CD4-positive, alpha-beta T cell treated with Interleukin-4 for 4 hours (primary cell): ENCODE measurements around the gene CD96.
"Not testable (repeated sequence)": the region's sequence is repeated elsewhere in the genome, so short reads cannot be mapped to it uniquely, and the experiment has no call there.

ENCODE experiments used
- DNase-seq: peaks from one replicate; pipeline ENCODE4 v3.0.0-alpha.2; 2020

Gene CD96

DNA sequence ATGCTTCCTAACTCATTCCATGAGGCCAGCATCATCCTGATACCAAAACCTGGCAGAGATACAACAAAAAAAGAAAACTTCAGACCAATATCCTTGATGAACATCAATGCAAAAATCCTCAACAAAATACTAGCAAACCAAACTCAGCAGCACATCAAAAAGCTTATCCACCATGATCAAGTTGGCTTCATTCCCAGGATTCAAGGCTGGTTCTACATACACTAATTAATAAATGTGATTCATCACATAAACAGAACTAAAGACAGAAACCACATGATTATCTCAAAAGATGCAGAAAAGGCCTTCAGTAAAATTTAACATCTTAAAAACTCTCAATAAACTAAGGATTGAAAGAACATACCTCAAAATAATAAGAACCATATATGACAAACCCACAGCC is 88.6 kb downstream of the CD96 start:
- not testable (repeated sequence) for DNase-seq

DNA sequence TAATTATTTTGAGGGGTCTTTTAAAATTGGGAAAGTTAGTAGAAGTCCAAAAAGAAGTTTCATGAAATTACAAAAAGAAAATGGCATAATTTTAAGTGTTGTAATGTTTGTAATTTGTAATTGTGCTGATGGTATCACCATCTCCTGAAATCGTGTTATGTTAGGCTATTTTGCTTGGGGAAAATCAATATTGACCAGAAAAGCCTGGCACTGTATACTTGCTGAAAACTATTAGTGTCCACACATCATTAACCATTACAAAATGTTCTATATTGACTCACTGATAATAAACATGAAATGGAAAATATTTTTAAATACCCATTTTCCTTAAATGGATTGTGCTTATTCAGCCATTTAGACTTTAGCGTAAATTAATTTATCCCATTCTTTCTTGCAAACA is 93.4 kb downstream of the CD96 start:
- no peak for DNase-seq

DNA sequence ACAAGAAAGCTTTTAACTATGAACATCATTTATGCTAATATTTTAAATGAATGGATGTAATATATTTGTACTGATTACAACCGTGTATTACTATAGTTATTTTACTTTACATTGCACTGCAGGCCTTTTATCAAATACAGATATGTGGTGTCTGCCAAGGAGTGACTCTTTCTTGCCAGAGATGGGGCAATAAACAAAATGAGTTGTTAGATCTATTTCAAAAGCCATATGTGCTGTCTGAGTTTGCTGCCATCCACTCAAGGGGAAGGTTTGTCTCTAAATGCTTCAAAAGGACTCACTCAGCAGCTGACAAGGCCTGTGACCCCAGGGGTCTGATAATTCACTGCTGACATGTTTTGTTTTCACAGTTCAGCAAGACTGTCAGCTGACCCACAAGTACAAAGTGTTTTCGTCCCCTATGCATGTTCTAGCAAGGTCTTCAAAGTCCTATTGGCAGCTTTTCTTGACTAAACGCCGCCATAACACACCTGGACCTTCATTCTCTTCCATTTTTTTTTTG is 94.4 kb downstream of the CD96 start:
- DNase-seq = no peak

DNA sequence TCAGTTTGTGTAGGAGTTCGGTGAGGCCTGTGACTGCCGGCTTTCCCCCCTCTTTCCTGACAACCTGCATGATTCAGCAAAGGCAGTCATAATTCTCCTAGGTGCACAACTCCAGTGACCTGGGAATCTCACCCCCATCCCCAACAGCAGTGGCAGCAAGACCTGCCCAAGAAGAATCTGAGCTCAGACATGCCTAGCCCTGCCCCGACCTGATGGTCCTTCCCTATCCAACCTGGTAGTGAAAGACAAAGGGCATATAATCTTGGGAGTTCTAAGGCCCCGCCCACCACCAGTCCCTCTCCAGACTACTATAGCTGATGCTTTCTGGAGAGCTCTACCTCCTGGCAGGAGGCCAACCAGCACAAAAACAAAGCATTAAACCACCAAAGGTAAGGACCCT is 97.3 kb downstream of the CD96 start:
- no peak for DNase-seq

DNA sequence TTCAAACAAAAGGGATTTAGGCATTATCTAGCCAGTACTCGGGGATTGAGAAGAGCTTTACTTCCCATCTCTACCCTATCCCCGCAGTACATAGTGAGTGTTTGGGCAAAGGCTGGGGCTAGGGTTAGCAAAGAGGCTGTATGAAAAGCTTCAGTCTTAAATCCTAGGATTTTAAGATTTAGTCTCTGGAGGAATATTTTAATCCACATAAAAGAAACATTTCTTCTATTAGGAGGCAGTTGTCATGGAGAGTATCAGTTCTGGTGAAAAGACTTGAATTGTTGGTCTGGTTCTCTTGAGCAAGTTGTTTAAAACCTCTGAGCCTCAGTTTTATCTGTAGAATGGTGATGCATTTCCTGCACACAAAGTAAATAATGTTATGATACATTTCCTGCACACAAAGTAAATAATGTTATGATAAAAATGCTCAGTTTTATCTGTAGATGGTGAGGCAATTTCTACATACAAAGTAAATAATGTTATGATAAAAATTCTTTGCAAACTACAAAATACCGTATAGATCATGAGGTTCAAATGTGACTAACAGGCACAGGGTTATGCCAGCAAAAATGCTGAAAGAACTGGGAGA is 107.1 kb downstream of the CD96 start:
- no peak for DNase-seq

DNA sequence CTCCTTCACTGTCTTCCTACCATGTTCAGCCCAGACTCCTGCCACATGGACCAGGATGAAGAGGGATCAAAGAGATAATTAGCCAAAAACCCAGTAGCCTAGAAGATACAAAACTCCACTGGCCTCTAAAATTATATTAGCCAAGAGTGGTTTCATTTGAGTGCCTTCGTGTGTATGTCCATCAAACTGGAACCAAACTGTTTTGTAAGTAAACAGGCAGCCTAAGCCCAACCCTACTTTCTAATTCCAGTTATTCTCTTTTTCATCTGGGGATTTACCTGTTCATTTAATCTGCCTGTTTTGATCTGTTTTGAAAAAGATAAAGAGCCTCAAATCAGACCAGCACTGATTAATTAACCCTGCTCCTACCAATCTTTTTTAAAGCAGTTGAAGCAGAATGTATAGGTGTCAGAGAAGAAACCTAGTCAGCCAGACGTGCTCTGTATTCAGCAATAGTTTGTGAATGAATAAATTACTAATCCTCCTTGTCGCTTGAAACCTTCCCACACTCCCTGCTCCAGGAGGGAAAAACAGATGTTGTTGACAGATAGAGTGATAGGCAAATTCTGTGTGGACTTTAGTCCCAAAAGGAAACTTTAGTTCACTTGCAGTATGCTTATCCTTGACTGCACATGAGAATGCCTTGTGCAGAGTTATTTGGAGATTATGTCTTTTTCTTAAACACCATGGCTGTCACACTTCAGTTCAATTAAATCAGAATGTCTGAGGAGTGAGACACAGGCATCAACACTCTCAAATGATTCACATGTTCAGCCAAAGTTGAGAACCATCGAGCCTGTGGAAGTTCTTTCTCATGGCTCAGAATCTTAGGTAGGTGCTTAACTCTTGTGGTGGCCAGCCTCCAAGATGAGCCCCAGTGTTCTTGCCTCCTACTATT is 108.6 kb downstream of the CD96 start:
- DNase-seq = no peak

DNA sequence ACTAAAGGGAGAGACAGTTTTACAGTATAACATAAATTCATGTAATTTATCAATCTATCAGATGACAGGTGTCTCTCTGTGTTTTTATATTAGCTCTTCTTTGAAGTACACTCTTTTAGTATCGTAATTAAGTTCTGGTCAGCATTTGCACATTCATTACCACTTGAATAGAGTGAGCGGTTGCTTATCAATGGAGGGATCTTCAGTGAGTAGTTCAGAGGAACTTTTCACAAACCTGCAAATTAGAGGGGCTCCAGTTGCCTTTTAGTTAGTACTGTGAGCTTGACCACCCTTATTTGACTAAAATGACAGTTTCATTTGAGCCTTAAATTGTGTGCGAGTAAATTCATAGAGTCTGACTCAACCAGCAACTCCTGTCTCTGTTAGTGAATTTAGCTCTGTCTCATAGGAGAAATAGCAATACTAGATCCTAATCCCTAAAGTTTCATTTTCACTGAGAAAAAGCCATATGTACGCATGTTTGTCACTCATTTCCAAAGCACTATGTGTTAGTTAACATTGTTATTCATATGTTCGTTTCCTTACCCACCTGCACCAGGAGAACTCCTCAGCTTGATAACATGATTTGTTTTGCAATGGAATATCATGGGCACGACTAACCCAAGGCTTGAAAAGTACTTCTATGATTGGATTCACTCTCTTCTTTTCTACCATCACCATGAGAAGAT is 110.6 kb downstream of the CD96 start:
- no peak for DNase-seq

DNA sequence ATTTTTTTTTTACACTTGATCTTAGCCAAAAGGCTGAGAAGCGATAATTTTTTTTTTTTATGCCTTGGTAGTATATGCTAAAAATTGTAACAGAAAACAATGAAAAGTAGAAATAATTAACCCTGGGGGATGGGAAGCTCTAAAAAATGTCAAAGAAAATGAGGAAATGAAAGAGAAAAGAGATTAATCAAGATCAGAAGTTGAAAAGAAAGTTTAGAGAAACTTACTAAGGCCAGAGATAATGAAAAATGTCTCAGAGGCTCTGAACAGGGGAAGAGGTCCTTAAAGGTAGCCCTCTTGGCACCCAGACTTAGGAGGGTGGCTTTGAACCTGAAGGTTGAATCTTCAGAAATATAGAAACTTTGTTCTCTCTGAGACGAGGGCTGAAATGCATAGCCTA is 111.8 kb downstream of the CD96 start:
- DNase-seq = no peak

DNA sequence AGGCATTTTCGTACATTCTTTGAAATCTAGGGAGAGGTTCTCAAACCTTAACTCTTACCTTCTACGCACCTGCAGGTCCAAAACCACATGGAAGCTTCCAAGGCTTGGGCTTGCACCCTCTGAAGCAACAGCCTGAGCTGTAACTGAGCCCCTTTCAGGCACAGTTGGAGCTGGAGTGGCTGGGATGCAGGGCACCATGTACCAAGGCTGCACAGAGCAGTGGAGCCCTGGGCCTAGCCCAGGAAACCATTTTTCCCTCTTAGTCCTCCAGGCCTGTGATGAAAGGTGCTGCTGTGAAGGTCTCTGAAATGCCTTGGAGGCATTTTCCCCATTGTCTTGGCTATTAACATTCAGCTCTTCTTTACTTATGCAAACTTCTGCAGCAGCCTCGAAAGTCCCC is 120.0 kb downstream of the CD96 start:
- DNase-seq = no peak

DNA sequence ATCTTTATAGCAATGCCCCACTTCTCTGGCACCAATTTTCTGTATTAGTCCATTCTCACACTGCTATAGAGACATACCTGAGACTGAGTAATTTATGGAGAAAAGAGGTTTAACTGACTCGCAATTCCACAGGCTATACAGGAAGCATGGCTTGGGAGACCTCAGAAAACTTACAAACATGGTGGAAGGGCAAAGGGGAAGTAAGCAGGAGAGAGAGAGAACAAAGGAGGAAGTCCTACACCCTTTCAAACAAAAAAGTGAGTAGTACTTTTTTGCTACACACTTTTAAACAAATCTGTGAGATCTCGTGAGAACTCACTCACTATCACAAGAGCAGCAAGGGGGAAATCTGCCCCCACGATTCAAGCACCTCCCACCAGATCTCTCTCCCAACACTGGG is 120.9 kb downstream of the CD96 start:
- DNase-seq = no peak

DNA sequence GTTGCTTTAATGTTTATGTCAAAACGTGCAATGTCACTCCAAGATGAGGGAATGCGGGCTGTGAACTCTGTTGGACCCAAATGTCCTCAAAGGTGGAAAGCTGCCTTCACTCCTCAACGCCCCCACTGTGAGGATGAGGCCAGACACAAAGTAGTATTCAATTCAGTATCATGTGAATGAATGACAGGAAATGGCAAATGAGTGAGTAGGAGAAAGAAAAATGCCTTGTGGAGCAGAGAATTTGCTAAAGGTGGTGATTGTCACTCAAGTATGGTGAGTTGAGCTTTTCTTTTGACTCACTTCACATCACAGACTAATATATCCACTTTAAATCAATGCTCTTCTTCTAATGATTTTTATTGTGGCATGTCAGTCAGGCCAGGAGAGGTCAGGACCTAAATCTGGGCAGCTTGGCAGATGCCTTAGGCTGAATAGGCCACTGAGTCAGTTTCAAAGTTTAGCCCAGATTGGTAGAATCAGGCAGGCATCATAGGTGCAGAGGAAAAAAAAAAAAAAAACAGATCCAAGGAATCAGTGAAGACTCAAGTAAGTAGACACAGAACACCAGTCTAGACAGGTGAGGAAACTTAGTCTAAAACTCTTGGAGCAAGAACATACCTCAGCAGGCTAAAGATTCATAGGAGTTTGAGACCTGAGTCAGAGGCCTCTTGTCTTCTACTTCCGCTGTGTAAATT is 124.2 kb downstream of the CD96 start:
- no peak for DNase-seq

DNA sequence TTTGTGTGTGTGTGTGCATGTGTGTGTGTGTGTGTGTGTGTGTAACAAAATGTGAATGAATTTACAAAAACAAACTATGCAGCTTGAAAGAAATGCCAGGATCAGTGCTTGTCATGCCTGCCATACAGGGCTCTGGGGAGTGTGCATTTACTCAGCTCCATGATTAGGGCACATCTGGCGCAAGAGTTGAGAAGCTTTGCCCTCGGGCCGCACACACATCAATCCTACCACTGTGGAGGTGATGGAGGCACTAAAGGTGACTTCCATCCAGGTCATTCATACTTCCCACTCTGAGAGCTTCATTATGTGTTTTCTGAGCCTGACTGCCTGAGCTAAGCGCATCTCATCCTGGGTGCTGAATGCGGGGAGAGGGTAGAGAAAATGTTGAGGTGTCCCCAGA is 125.2 kb downstream of the CD96 start:
- DNase-seq = no peak

DNA sequence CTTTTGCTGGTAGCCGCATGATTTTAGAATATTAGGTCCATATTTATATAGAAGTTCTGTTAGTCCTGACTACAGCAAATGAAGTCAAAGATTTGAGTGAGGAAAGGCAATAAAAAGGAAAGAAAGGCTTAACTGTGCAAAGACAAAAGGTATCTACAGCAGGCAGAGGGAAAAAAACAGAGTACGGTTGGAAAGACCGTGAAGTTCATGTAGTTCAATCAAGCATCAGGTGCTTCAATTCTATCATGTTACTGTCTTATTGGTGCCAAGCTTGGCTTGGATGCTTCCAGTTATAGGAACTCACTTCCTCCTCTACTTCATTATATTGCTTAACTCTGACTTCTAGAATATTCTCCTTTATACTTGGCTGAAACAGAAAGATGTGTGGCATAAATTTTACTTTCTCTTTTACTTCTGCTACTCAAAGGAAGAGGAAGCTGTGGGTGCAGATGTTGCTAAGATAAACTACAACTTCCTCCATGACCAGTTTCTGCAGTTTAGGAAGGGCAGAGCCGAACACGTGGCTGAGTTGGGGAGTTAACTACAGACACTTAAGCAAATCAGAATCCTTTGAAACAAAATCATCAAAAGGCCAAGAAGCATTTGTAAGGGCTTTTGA is 125.7 kb downstream of the CD96 start:
- peak; percentile 89 for DNase-seq

DNA sequence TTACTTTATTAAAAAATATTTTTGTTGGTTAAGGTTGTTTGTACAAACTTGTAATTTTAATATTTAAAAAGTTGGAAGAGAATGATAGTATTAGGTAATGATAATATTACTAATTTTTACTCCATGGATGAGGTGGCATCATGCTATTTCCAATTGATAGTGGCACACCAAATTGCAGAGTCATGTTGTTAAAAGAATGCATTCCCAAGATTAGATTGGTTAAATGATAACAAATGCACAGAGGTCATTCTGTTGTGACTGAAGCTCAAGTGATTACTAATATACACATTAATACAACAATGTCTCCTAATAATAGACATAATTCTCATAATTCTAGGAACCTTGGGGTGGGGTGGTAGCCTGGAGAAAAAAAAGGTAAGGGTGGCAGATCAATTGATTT is 126.3 kb downstream of the CD96 start:
- DNase-seq = no peak

DNA sequence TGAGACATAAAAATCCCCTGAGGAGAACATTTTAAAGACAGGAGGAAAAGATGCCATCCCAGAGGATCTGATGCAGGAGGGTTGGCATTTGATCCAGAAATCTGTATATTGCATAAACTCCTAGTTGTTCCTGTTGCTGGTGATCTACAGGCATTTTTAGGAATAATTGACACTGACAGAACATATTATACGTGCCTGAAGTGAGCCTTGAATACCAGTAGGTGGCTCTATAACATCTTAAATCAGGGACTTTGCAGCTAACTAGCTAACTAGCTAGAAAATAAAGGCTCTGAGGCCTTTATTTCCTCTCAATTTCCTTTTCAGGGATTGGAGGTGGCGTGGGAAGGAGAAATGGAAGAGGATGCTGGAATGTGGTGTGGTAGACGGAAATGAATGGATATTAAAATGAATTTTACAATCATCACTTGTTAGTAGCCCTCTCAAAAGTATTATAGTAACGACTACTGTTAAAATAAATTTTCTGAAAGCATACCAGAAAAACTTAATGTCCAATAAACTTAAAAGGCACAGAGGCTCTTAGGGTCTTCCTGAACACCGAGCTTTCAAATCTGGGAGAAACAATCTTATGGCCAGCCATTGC is 127.0 kb downstream of the CD96 start:
- DNase-seq = peak; percentile 67

DNA sequence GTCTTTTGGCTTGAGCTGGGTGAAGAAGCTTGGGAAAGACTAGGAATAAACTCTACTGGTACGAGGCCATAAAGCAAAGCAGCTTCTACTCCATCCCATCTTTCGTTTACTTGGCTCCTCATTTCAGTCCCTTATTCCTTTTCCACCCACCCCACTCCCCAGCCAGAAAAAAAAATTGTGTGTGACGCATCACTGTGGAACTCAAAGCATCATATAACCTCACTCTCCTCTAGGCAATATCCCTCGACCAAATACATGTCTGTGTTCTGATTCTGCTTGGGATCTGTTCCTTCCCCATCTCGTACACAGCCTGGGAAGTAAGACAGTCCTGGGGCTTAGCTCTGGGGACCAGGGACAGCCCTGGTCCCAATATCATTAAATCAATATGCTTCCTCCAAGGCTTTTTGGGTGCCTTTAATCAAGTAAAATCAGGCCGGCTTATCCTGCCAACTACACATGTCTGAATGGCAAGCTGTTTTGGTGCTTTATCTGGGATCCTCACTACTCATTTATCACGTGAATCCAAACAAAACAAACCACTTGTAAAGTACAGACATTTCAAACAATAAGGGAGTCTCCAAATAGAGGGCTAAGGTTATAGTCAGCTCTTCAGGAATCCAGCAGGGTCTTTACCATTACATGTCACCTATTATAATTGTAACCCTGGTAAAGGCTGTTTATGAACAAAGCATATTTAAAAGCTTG is 128.1 kb downstream of the CD96 start:
- no peak for DNase-seq

DNA sequence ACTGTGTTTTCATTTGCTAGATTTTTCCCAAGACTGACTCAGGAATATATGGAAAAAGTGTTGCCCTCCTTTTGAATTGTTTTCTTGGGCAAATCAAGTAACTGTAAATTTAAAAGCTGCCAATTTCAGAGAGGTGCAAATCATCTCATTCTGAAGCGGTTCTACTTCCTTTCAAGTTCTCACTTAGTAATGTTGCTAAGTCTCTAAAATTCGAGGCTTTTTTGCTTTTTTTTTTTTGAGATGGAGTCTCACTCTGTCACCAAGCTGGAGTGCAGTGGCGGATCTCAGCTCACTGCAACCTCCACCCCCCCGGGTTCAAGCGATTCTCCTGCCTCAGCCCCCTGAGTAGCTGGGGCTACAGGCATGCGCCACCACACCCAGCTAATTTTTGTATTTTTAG is 130.5 kb downstream of the CD96 start:
- DNase-seq = not testable (repeated sequence)

DNA sequence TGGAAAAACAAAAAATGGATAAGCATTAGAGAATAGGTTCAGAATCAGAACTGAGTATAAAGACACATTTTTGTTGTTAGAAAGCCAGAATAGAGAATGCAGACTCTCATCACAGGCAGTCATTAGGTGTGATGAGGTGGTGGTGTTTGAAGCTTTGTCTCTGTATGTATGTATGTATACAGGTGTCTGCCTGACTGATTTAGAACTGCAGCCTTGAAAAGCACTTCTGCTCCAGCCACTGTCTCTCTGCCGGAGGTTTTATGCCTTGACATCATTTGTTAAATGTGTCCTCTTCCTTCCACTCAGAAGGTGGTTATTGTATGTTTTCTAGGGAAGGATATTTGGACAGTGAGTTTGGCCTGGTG is 133.8 kb downstream of the CD96 start:
- no peak for DNase-seq

DNA sequence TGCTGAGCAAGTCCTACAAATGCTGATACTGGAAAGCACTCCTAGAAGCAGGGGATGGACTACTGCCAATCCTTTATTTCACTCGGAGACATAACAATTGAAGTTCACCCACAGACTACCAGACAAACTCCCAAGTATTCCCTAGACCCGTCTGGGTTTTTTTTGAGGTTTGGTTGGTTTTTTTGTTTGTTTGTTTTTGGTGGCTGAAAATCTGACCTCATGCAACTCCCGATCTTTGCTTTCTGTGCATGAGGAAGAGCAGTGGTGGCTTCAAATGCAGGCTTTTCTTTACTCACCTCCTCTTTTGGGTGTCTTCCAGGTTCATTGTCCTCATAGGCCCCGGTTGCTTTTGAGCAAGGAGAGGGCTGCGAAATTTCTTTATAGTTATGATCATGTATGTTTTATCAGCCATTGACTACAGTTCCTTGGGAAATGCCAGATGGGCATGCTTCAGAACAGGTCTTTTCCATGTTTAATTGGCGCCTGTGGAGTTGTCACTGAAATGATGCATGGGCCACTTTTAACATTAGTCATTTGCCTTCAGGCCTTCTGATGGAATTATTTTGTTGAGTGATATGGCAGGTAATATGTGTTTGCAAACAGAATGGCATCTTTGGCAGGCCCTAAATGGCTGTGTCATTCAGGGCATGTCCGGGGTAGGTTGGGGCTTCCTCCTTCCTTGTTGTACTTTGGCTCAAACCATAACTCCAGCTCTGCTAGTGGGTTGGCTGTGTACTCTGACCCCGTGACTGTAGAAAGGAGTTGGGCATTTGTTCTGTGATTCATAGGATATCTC is 134.4 kb downstream of the CD96 start:
- DNase-seq = no peak

DNA sequence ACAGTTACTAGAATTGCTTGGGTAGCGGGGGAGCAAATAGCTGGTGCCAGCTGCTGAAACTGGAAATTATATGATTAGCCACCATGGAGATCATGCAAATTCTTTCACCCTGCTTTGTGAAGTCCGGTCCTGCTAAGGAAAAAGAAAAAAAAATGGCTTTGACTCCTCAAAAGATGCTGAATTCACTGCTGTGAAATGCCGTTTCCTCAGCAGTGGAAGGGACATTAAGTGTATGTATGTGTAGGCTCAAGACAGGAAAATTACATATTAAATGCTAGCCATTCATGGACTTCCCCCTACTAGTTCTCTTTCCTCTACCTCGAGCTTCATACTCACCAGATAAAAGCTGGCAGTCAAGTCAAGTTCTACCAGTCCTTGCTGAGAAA is 135.0 kb downstream of the CD96 start:
- no peak for DNase-seq
